ENCODE results near the gene FAM161B. TPM values are rescaled to one million over a fixed set of nuclear protein-coding genes. Genes with fewer than 3 reads are reported as not detected.

Gene FAM161B, protein sequence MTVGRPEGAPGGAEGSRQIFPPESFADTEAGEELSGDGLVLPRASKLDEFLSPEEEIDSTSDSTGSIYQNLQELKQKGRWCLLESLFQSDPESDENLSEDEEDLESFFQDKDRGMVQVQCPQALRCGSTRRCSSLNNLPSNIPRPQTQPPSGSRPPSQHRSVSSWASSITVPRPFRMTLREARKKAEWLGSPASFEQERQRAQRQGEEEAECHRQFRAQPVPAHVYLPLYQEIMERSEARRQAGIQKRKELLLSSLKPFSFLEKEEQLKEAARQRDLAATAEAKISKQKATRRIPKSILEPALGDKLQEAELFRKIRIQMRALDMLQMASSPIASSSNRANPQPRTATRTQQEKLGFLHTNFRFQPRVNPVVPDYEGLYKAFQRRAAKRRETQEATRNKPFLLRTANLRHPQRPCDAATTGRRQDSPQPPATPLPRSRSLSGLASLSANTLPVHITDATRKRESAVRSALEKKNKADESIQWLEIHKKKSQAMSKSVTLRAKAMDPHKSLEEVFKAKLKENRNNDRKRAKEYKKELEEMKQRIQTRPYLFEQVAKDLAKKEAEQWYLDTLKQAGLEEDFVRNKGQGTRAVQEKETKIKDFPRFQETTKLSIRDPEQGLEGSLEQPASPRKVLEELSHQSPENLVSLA
- total RNA-seq = 1 to 10 TPM in 1 of 2 experiments, under 1 TPM in 1; 0.99 to 1.3 TPM

DNA sequence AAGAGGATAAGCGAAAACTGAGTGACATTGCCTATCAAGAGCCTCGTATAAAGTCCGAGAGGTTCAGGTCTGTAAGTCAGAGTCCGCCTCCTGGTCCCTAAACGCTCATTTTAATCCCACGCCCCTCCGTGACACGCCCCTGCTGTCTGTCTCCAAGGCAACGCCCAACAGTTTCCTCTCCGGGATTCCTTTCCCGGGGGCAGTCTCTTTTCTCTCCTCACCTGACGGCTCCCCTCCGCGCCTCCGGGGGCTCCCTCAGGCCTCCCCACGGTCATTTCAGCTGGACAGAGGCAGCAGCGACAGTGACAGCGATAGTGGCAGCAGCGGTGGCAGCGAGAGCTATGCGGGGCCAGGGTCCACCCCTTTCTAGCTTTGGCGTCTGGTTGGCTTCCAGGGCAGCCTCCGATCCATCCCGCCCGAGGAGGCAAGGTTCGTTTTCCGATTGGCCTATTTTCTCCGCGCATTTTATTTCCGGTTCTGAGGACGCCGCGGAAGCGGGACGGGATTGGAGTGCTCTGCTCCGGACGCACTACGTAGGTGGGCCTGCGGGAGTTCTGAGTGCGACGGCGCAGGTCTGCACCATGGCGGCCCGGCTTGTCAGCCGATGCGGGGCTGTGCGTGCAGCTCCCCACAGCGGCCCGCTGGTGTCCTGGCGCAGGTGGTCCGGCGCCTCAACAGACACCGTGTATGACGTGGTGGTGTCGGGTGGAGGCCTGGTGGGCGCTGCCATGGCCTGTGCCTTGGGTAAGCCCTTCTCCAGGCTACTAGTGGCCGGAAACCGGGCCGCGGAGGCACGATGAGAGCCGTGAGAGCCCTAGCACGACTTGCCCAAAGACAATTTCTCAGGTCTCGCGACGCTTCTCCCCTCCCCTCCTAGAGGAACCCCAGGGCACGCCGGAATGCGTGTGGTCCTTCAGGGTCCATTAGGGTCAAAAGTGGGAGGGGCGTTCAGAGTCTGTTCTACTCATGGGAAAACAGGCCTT is at the start of gene FAM161B, which contains the start of gene COQ6:
FAM161B (minus strand) TSS at position 343 of the 983 bp plus-strand sequence; CDS start at position 275, 68 bp downstream.
COQ6 (plus strand) TSS at position 551 of the 983 bp plus-strand sequence; CDS start at position 582, 31 bp downstream.

DNA sequence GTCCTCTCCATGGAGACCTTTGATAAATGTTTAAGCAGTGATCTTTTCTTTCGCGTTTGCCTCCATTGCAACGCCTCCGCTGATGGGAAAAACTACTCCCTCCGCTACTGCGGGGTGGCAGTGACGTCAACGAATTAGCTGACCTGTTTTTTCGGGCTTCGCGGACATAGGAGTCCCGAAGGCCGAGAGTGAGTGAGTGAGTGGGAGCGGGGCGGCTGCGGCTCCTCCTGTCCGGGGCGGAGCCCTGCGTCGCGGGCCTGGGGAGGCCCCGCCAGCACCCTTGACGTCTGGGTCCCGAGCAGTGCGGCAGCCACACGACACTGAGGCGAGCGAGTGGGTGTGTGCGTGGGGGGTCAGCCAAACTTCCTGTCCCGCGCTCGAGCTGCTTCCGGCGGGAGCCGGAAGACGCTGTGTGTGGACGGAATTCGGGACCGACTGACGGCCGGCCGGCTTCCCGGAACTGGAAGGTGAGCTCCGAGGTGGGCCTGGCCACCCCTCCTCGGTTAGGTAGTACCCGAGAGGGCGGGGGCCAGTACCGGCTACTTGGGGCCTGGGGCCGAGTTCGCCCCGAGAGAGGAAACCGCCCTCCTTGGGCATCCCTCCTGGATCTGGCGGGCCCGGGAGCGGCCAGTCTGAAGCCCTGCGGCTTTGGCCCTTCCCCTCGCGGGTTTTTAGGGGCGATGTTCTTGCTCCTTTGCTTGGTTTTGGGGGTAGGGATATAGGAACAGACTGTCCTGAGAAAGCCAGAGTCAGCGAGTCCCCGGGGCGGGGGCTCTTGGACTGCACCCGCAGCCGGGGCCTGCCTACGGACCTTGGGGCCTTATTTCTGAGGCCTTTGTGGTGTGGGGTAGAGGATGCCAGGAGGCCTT is 63.2 kb downstream of the FAM161B start, which contains the start of gene ZNF410:
ZNF410 (plus strand) TSS at position 411 of the 869 bp plus-strand sequence. CDS start 5,317 bp downstream, outside the sequence.

Other genes with a start within 250 kb of the FAM161B start
- gene PNMA1, start 235.7 kb downstream of the FAM161B start, total RNA-seq = 10 to 100 TPM; 19.9 to 20.5 TPM
- 1 to 10 TPM; 1.7 to 3.1 TPM for gene PTGR2, start 98.3 kb downstream of the FAM161B start, total RNA-seq
- 10 to 100 TPM; 42.2 to 45.0 TPM for gene ZNF410, start 63.2 kb downstream of the FAM161B start, total RNA-seq
- gene COQ6, start 208 bp upstream of the FAM161B start, total RNA-seq = 10 to 100 TPM; 16.3 to 16.5 TPM
- 10 to 100 TPM in 1 of 2 experiments, 1 to 10 TPM in 1; 9.4 to 10.5 TPM for gene ENTPD5, start 69.2 kb upstream of the FAM161B start, total RNA-seq
- gene BBOF1, start 69.3 kb upstream of the FAM161B start, total RNA-seq = 1 to 10 TPM in 1 of 2 experiments, under 1 TPM in 1; 0.67 to 1.5 TPM
- 10 to 100 TPM; 15.9 to 16.2 TPM for gene ALDH6A1, start 134.4 kb upstream of the FAM161B start, total RNA-seq
- 10 to 100 TPM; 11.2 to 12.9 TPM for gene LIN52, start 134.9 kb upstream of the FAM161B start, total RNA-seq